ENCODE measurements around the gene LLGL1. TPM values are rescaled to one million over a fixed set of nuclear protein-coding genes. Genes with fewer than 3 reads are reported as not detected.

Gene LLGL1
- total RNA-seq, 1 donor from 2014 or later: 47.3 TPM

- no peak for DNase-seq (ENCODE audit: extremely low read depth, low read depth, low spot score)
Observed at GRCh38 chr17:18228176-18228682, 2.8 kb downstream of the LLGL1 start.

- no peak for DNase-seq (ENCODE audit: extremely low read depth, low read depth, low spot score)
Observed at GRCh38 chr17:18229254-18229653, 3.8 kb downstream of the LLGL1 start.

- DNase-seq (ENCODE audit: extremely low read depth, low read depth, low spot score): no peak
Observed at GRCh38 chr17:18229771-18230170, 4.3 kb downstream of the LLGL1 start.

GRCh38 chr17:18230288-18231141, 5.1 kb downstream of the LLGL1 start:
- DNase-seq (ENCODE audit: extremely low read depth, low read depth, low spot score): no peak

- DNase-seq (ENCODE audit: extremely low read depth, low read depth, low spot score): no peak
Observed at GRCh38 chr17:18231164-18231563, 5.7 kb downstream of the LLGL1 start.

- DNase-seq (ENCODE audit: extremely low read depth, low read depth, low spot score): no peak
Observed at GRCh38 chr17:18233803-18234518, 8.5 kb downstream of the LLGL1 start.

GRCh38 chr17:18234853-18235380, 9.5 kb downstream of the LLGL1 start:
- DNase-seq (ENCODE audit: extremely low read depth, low read depth, low spot score): no peak

- no peak for DNase-seq (ENCODE audit: extremely low read depth, low read depth, low spot score)
Observed at GRCh38 chr17:18235743-18236256, 10.4 kb downstream of the LLGL1 start.

- DNase-seq (ENCODE audit: extremely low read depth, low read depth, low spot score): no peak
Observed at GRCh38 chr17:18236494-18236893, 11.1 kb downstream of the LLGL1 start.

- no peak for DNase-seq (ENCODE audit: extremely low read depth, low read depth, low spot score)
Observed at GRCh38 chr17:18237461-18237860, 12.0 kb downstream of the LLGL1 start.

GRCh38 chr17:18238299-18238698, 12.9 kb downstream of the LLGL1 start:
- no peak for DNase-seq (ENCODE audit: extremely low read depth, low read depth, low spot score)

GRCh38 chr17:18240449-18240848, 15.0 kb downstream of the LLGL1 start:
- DNase-seq (ENCODE audit: extremely low read depth, low read depth, low spot score): no peak

- DNase-seq (ENCODE audit: extremely low read depth, low read depth, low spot score): no peak
Observed at GRCh38 chr17:18241229-18241871, 15.9 kb downstream of the LLGL1 start.

GRCh38 chr17:18245038-18245776, 19.8 kb downstream of the LLGL1 start:
- no peak for DNase-seq (ENCODE audit: extremely low read depth, low read depth, low spot score)

GRCh38 chr17:18246109-18246725, 20.8 kb downstream of the LLGL1 start:
- no peak for DNase-seq (ENCODE audit: extremely low read depth, low read depth, low spot score)

- DNase-seq (ENCODE audit: extremely low read depth, low read depth, low spot score): no peak
Observed at GRCh38 chr17:18246880-18247612, 21.6 kb downstream of the LLGL1 start.

GRCh38 chr17:18247613-18248001, 22.2 kb downstream of the LLGL1 start:
- DNase-seq (ENCODE audit: extremely low read depth, low read depth, low spot score): no peak

- DNase-seq (ENCODE audit: extremely low read depth, low read depth, low spot score): no peak
Observed at GRCh38 chr17:18248300-18248731, 22.9 kb downstream of the LLGL1 start.

GRCh38 chr17:18248811-18249210, 23.4 kb downstream of the LLGL1 start:
- no peak for DNase-seq (ENCODE audit: extremely low read depth, low read depth, low spot score)

Measured in glomerular endothelial cell (primary cell).